Inferior parietal cortex (tissue), 1 donor: Measurements from ENCODE around the gene ZNF486.
A peak's percentile ranks its signal among the peaks of the same experiment; 100 is the strongest.
"Not testable (repeated sequence)": the region's sequence is repeated elsewhere in the genome, so short reads cannot be mapped to it uniquely, and the experiment has no call there.

Experiments
- DNase-seq: peaks from one replicate; pipeline ENCODE4 v3.0.0-alpha.2; 2016; ENCODE audit errors: extremely low spot score

ZNF486 gene

DNA sequence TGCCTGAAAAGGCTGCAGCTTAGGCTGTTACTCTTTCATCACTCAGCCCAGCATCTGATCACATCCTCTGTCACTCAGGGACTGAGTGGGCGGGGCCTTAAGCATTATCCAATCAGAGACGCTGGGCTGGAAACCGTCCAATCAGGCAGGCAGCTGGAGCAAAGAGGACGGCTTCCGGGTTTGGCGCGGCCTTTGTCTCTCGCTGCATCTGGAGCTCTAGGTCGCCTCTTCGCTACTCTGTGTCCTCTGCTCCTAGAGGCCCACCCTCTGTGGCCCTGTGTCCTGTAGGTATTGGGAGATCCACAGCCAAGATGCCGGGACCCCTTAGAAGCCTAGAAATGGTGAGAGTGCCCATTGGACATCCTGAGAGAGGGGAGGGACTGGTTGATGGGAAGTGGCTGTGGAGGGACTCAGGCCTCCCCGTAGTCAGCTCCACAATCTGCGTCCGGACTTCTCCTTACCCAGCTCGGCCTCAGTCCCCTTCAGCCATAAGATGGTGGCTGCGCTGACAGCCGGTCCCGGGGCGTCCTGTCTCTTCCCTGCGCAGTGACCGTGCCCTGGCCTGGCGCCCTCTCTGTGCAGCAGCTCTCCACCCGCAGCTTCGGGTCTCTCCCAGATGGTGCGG lies at the start of gene ZNF486:
Gene ZNF486, plus strand, starts transcription at position 195 of the 625 bp plus-strand sequence. Its CDS starts 117 bp downstream, at position 312.
- peak; percentile 97 for DNase-seq

DNA sequence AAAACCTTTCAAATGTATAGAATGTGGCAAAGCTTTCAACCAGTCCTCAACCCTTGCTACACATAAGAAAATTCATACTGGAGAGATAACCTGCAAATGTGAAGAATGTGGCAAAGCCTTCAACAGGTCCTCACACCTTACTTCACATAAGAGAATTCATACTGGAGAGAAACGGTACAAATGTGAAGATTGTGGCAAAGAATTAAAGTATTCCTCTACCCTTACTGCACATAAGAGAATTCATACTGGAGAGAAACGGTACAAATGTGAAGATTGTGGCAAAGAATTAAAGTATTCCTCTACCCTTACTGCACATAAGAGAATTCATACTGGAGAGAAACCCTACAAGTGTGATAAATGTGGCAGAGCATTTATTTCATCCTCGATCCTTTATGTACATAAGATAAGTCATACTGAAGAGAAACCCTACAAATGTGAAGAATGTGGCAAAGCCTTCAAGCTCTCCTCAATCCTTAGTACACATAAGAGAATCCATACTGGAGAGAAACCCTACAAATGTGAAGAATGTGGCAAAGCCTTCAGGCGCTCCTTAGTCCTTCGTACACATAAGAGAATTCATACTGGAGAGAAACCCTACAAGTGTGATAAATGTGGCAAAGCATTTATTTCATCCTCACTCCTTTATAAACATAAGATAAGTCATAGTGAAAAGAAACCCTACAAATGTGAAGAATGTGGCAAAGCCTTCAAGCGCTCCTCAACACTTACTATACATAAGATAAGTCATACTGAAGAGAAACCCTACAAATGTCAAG lies 48.8 kb upstream of the ZNF486 start:
- DNase-seq: not testable (repeated sequence)

DNA sequence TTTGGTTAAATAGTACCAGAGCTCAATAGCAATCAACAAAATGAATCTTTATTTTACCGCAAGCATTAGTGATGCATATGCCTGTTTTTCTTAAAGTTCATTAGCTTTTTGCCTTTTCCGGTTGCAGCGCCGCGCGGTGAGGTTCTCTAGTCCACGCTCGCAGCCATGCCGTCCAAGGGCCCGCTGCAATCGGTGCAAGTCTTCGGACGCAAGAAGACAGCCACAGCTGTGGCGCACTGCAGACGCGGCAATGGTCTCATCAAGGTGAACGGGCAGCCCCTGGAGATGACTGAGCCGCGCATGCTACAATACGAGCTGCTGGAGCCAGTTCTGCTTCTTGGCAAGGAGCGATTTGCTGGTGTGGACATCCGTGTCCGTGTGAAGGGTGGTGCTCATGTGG lies 42.1 kb upstream of the ZNF486 start:
- DNase-seq: no peak

DNA sequence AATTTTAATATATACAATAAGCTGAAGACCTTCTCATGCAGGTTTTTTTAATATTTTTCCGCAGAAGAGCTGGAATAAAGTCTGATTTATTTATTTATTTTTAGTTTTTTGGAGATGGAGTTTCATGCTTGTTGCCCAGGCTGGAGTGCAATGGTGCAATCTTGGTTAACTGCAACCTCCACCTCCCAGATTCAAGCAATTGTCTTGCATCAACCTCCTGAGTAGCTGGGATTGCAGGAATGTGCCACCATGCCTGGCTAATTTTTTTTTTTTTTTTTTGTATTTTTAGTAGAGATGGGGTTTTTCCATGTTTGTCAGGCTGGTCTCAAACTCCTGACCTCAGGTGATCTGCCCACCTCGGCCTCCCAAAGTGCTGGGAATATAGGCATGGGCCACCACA lies 34.1 kb upstream of the ZNF486 start:
- DNase-seq: not testable (repeated sequence)

DNA sequence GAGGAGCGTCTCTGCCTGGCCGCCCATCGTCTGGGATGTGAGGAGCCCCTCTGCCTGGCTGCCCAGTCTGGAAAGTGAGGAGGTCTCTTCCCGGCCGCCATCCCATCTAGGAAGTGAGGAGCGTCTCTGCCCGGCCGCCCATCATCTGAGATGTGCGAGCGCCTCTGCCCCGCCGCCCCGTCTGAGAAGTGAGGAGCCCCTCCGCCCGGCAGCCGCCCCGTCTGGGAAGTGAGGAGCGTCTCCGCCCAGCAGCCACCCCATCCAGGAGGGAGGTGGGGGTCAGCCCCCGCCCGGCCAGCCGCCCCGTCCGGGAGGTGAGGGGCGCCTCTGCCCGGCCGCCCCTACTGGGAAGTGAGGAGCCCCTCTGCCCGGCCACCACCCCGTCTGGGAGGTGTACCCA lies 29.3 kb upstream of the ZNF486 start:
- not testable (repeated sequence) for DNase-seq

DNA sequence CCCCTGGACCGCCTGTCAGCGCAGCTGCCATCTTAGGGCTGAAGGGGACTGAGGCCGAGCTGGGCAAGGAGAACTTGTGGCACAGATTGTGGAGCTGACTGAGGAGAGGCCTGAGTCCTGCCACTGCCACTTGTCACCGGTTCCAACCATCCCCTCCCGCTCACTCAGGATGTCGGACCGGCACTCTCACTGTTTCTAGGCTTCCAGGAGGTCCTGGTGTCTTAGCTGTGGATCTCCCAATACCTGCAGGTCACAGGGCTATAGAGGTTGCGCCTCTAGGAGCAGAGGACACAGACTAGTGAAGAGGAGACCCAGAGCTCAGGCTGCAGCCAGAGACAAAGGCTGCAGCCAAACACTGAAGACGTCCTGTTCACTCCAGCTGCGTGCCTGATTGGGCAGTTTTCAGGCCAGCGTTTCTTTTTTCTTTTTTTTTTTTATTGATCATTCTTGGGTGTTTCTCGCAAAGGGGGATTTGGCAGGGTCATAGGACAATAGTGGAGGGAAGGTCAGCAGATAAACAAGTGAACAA lies 15.3 kb upstream of the ZNF486 start:
- DNase-seq: no peak

DNA sequence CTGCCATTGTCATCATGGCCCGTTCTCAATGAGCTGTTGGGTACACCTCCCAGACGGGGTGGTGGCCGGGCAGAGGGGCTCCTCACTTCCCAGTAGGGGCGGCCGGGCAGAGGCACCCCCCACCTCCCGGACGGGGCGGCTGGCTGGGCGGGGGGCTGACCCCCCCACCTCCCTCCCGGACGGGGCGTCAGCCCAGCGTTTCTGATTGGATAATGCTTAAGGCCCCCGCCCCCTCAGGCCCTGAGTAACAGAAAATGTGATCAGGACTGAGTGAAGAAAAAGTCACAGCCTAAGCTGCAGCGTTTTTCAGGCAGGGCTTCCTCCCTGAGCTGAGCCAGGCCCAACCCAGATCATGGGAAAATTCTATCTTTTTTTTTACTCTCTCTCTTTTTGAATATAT lies 14.5 kb upstream of the ZNF486 start:
- not testable (repeated sequence) for DNase-seq

DNA sequence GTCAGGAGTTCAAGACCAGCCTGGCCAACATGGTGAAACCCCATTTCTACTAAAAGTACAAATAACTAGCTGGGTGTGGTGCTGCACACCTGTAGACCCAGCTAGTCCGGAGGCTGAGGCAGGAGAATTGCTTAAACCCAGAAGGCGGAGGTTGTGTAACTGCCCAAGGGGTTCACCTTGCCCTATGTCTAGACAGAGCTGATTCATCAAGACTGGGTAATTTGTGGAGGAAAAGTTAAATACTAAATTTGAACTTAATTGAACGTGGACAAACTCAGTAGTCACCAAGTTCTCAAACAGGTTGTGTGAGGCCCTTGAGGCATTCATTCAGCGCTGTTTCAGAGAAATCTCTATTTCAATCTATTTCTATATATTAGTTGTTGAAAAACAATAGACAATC lies 13.7 kb upstream of the ZNF486 start:
- no peak for DNase-seq

DNA sequence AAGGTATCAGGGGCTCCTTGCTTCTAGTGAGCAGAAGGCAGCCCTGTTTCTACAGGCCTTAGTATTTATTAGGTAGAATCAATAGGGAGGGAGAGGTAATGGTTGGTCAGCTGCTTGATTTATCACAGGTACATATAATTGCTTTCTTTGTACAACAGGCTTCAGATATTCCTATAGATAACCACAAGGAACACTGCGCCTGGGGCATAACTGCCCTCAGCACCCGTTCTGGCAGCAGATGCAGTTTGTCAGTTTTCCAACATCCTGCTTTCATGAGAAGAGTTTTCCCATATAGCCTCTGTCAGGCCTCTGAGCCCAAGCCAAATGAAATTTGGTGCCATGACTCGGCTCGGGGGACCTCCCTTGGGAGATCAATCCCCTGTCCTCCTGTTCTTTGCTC lies 12.4 kb upstream of the ZNF486 start:
- DNase-seq: no peak

DNA sequence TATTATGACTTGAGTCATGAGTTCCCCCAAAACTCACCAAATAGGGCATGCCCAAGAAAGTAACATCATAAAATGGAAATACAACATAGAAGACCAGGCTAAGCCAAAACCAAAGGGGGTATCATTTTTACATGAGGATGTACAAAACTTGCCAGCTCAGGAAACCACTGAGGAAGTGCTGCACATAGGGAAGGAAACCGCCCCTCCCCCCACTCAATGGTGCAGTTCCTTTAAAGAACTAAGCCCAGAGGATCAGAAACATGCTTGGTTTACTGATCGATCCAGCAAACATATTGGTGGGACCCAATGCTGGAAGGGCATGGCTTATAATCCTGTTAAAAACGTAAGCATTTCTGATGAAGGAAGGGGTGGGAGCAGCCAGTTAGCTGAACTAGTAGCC lies 4.2 kb upstream of the ZNF486 start:
- no peak for DNase-seq

DNA sequence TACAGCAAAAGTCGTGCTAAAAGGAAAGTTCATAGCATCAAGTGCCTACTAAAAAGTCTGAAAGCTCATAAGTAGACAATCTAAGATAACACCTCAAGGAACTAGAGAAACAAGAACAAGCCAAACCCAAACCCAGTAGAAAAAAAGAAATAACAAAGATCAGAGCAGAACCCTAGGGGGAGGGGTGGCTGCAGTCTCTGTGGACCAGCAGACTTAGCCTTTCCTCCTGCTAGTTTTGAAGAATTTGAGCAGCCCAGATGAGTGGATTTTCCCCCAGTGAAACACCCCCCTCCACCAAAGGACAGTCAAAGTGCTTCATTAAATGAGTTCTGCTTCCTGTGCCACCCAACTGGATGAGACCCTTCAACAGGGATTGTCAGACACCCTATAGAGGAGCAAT lies 2.6 kb upstream of the ZNF486 start:
- DNase-seq: no peak

DNA sequence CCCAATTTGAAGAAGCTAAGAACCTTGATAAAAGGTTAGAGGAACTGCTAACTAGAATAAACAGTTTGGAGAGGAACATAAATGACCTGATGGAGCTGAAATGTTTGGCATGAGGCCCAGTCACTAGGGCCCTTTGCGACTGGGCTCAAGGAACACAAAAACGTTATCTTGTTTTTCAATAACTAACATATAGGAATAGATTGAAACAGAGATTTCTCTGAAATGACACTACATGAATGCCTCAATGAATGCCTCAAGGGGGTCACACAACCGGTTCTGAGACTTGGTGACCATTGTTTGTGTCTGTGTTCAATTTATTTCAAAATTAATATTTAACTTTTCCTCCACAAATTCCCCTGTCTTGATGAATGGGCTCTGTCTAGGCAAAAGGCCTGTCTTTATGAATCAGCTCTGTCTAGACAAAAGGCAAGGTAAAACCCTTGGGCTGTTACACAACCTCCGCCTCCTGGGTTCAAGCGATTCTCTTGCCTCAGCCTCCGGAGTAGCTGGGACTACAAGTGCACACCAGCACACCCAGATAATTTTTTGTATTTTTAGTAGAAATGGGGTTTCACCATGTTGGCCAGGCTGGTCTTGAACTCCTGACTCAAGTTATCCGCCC lies 932 bp upstream of the ZNF486 start:
- DNase-seq: no peak

DNA sequence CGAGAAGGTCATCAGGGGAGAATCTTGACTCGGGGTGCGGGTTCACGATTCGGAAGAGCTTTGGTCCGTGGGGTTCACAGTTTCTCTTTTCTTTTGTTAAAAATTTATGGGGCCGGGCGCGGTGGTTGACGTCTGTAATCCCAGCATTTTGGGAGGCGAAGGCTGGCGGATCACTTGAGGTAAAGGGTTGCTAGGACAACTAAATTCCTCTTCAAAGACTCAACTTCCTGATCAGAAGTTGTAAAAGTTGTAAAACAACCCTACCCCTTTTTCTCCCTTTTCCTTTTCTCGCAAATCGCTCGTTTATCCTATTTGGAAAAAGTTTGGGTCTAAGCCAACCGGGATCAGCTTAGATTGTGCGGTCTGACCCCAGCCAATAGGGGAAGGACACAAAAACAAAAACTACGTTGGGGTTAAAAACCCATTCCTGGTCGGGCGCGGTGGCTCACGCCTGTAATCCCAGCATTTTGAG lies 673 bp downstream of the ZNF486 start:
- DNase-seq: no peak

DNA sequence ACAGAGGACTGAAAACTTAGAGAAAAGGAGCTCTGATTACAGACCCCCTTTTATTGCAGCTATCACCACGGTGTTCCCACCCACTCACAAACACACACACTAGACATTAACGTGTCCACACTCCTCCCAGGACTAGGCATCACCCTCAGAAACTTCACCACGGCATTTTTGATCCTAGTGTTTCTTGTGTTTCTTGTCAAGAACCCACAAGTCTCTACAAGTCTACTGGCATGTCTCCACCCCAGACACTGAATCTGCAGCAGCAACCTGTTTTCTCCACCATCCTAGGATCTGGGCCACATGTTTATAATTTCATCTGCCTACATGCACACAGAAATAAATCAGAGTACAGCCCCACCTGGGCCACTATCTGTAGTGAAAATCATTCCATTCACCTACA lies 4.3 kb downstream of the ZNF486 start:
- no peak for DNase-seq

DNA sequence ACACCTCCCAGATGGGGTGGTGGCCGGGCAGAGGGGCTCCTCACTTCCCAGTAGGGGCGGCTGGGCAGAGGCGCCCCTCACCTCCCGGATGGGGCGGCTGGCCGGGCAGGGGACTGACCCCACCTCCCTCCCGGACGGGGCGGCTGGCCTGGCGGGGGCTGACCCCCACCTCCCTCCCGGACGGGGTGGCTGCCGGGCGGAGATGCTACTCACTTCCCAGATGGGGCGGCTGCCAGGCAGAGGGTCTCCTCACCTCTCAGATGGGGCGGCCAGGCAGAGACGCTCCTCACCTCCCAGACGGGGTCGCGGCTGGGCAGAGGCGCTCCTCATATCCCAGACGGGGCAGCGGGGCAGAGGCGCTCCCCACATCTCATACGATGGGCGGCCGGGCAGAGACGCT lies 8.8 kb downstream of the ZNF486 start:
- not testable (repeated sequence) for DNase-seq

DNA sequence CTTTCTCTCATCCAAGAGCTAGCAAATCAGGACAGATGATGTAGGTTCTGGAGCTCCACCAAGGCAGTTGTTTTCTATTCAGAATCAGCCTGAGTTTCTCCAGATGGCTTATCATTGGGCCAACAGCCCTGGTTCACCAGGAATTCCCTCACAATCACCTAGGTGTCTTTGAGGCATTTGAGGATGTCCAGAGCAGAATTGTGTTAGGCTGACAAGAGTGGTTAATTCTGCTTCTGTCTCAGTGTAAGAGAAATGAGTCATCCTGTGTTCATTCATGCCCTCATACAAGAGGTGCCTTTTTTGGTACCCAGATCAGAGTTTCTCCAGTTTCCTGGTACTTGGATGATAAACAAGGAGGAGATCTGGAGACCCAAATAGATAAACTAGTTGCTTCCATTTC lies 12.9 kb downstream of the ZNF486 start:
- not testable (repeated sequence) for DNase-seq

DNA sequence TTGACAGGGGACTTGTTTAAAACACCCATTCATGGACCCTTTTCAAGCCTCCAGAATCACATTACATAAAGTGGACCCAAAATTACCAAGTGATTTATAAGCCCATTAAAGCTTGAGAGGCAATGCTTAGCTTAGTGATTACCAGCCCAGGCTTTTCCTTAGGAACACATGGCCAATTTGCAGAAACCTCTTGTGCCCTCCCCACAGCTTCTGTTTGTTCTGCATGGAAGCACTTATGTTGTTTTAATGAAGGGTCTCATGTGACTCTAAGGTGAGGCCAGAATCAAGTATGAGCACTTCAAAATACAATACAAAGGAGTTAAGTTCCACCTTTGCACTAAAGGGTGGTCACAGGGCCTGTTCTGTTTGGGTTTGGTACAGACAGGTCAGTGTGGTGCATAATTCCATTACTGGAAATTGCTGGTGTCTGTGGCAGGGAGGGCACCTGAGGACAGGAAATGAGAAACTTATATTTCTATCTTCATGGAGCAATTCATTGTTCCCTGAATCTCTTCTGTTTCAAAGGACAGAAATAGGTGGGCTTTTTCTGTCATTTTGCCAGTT lies 15.3 kb downstream of the ZNF486 start:
- no peak for DNase-seq

DNA sequence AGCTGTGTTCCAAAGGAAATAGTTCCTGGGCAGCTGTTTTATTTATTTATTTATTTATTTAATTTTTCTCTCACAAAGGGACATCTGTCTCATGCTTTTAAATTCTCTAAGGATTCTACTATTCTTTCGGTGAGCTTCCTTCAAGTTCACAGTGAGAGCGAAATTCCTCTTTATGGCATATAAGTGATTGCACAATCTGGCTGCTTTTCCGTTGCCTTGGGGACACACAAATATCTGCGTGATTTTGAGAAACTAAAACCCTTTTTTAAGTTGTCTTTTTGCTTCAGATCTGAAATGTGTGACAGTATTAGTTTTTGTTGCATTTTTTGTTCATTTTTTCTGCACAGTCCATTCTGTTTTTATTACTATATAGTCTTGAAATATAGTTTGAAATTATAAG lies 19.2 kb downstream of the ZNF486 start:
- DNase-seq: no peak

DNA sequence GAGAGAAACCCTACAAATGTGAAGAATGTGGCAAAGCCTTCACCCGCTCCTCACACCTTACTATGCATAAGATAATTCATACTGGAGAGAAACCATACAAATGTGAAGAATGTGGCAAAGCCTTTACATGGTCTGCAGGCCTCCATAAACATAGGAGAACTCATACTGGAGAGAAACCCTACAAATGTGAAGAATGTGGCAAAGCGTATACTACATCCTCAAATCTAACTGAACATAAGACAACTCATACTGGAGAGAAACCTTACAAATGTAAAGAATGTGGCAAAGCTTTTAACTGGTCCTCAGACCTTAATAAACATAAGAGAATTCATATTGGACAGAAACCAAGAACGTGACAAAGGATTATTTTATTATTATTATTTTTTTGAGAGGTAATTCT lies 30.7 kb downstream of the ZNF486 start:
- no peak for DNase-seq

DNA sequence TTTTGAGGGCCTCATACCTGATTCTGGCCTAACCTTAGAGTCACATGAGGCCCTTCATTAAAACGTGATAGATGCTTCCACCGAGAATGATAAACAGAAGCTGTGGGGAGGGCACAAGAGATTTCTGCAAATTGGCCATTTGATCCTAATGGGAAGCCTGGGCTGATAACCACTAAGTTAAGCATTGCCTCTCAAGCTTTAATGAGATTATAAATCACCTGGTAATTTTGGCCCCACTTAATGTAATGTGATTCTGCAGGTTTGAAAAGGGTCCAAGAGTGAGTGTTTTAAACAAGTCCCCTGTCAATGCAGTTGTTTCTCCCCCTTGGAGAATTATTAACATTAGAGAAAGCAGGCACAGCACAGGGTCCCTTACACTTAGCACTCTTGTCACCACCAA lies 42.0 kb downstream of the ZNF486 start:
- DNase-seq: no peak

DNA sequence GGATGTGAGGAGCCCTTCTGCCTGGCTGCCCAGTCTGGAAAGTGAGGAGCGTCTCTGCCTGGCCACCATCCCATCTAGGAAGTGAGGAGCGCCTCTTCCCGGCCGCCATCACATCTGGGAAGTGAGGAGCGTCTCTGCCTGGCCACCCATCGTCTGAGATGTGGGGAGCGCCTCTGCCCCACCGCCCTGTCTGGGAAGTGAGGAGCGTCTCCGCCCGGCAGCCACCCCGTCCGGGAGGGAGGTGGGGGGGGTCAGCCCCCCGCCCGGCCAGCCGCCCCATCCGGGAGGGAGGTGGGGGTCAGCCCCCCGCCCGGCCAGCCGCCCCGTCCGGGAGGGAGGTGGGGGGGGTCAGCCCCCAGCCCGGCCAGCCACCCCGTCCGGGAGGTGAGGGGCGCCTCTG lies 47.4 kb downstream of the ZNF486 start:
- not testable (repeated sequence) for DNase-seq

DNA sequence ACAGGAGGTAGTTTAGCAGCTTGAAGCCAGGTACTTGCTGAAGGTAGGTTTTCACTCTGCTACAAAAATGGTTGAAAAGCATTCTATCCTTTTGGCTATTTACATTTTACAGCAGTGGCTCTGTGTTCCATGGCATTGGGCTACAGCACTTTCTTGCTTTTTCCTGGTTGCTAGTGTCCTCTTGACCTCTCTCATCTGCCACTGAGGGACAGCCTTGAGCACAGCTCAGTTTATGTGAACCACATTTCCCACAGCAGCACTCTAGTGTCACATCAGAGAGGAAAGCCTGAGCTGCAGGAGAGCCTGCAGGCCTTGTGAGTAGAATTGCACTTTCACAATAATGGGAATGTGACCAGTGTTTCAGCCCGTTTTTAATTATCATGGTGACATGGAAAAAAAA lies 54.6 kb downstream of the ZNF486 start:
- DNase-seq: not testable (repeated sequence)
